HepG2 (cell line): ENCODE results near the gene EYA2. TPM values are rescaled to one million over a fixed set of nuclear protein-coding genes. Genes with fewer than 3 reads are reported as not detected.
A peak's percentile ranks its signal among the peaks of the same experiment; 100 is the strongest.

Source experiments
- CBFB ChIP-seq: sonication (generic); formaldehyde crosslinking; IDR thresholded peaks from 2 replicates; pipeline ENCODE4 v1.4.0; 2020; ENCODE audit warnings: missing genetic modification reagents
- CHCHD3 ChIP-seq: sonication (generic); formaldehyde crosslinking; IDR thresholded peaks from 2 replicates; pipeline ENCODE4 v1.8.0; 2022; ENCODE audit warnings: mild to moderate bottlenecking, missing genetic modification reagents, moderate library complexity
- FOXJ3 ChIP-seq: sonication (generic); formaldehyde crosslinking; IDR thresholded peaks from 2 replicates; pipeline ENCODE4 v1.4.0; 2020; ENCODE audit warnings: missing genetic modification reagents, mild to moderate bottlenecking, borderline replicate concordance
- HNRNPUL1 ChIP-seq: fragments of 200-400 bp; formaldehyde crosslinking; IDR thresholded peaks from 2 replicates; pipeline ENCODE4 v1.6.1; 2017; ENCODE audit warnings: low read depth, mild to moderate bottlenecking, low read length, moderate library complexity
- LCORL ChIP-seq, 2 experiments: fragments of 450-650 bp in 1 of 2; sonication (generic) in 1 of 2; formaldehyde crosslinking in 1 of 2; IDR thresholded peaks; 2 replicates each; pipeline versions ENCODE4 v1.5.0 to v1.6.1; 2017 to 2020; ENCODE audit warnings: antibody characterized with exemption in 1 of 2, missing genetic modification reagents in 1 of 2
- MBNL3 ChIP-seq: fragments of 250-450 bp; sonication (Bioruptor Pico); conservative IDR thresholded peaks from 2 replicates; pipeline ENCODE4 v1.8.0; 2022; ENCODE audit warnings: mild to moderate bottlenecking, inconsistent platforms
- MIER2 ChIP-seq: IDR thresholded peaks from 2 replicates; pipeline ENCODE4 v1.6.1; 2016; ENCODE audit warnings: missing biosample characterization, missing genetic modification reagents
- PPARG ChIP-seq: conservative IDR thresholded peaks from 2 replicates; pipeline ENCODE4 v1.6.1; 2016; ENCODE audit warnings: missing biosample characterization, missing genetic modification reagents
- SCMH1 ChIP-seq: sonication (generic); formaldehyde crosslinking; IDR thresholded peaks from 2 replicates; pipeline ENCODE4 v1.9.0; 2021; ENCODE audit warnings: missing genetic modification reagents, mild to moderate bottlenecking, borderline replicate concordance
- SETDB1 ChIP-seq: sonication (generic); formaldehyde crosslinking; IDR thresholded peaks from 2 replicates; pipeline ENCODE4 v1.5.1; 2020; ENCODE audit warnings: missing genetic modification reagents, mild to moderate bottlenecking, borderline replicate concordance
- SSRP1 ChIP-seq: IDR thresholded peaks from 2 replicates; pipeline ENCODE4 v1.6.1; 2016; ENCODE audit warnings: control low read depth
- ZBTB20 ChIP-seq: sonication (generic); formaldehyde crosslinking; IDR thresholded peaks from 2 replicates; pipeline ENCODE4 v1.8.1; 2023; ENCODE audit warnings: missing genetic modification reagents, low read depth, mild to moderate bottlenecking, borderline replicate concordance
- ZNF205 ChIP-seq: IDR thresholded peaks from 2 replicates; pipeline ENCODE4 v1.6.1; 2018; ENCODE audit warnings: missing biosample characterization, missing genetic modification reagents
- ZNF317 ChIP-seq: sonication (generic); formaldehyde crosslinking; IDR thresholded peaks from 2 replicates; pipeline ENCODE4 v1.5.0; 2020; ENCODE audit warnings: mild to moderate bottlenecking, missing genetic modification reagents
- ZNF446 ChIP-seq: sonication (generic); formaldehyde crosslinking; IDR thresholded peaks from 2 replicates; pipeline ENCODE4 v1.5.0; 2020; ENCODE audit warnings: mild to moderate bottlenecking, missing genetic modification reagents
- ZNF563 ChIP-seq: sonication (generic); formaldehyde crosslinking; IDR thresholded peaks from 2 replicates; pipeline ENCODE4 v1.8.0; 2022; ENCODE audit warnings: mild to moderate bottlenecking, moderate library complexity, missing genetic modification reagents
- ZNF572 ChIP-seq: sonication (generic); formaldehyde crosslinking; IDR thresholded peaks from 2 replicates; pipeline ENCODE4 v1.5.1; 2020; ENCODE audit warnings: mild to moderate bottlenecking, missing genetic modification reagents
- ZNF678 ChIP-seq: sonication (generic); formaldehyde crosslinking; IDR thresholded peaks from 2 replicates; pipeline ENCODE4 v1.4.0; 2020; ENCODE audit warnings: mild to moderate bottlenecking, missing genetic modification reagents
- ZNF780A ChIP-seq: sonication (generic); formaldehyde crosslinking; IDR thresholded peaks from 2 replicates; pipeline ENCODE4 v1.8.0; 2022; ENCODE audit warnings: mild to moderate bottlenecking, missing genetic modification reagents, moderate library complexity
- ZNF83 ChIP-seq: sonication (generic); formaldehyde crosslinking; IDR thresholded peaks from 2 replicates; pipeline ENCODE4 v1.4.0; 2020; ENCODE audit warnings: missing genetic modification reagents, mild to moderate bottlenecking, borderline replicate concordance
- ZSCAN25 ChIP-seq: sonication (generic); formaldehyde crosslinking; IDR thresholded peaks from 2 replicates; pipeline ENCODE4 v1.8.0; 2022; ENCODE audit warnings: mild to moderate bottlenecking, missing genetic modification reagents
- polyA plus RNA-seq, 8 experiments: library from polyadenylated mRNA; depleted of rRNA in 3 of 8; stranded (reverse) in 7 of 8; unstranded in 1 of 8; fragments of >200 nt; fragmentation: Illumina TruSeq in 4 of 8; extraction: Trizol in 4 of 8; gene quantifications; 2 replicates each; pipeline versions ENCODE4 v1.2.1 to v1.2.3, GENCODE V29; 2011 to 2016; ENCODE audit warnings: low read depth in 4 of 8, missing spikeins in 1 of 8, mixed read lengths in 1 of 8; ENCODE audit not compliant: insufficient read depth in 1 of 8
- total RNA-seq, 5 experiments: library from RNA; depleted of rRNA; stranded (reverse); fragments of >200 nt; fragmentation: Illumina TruSeq; extraction: Trizol; gene quantifications; 2 replicates each; pipeline ENCODE4 v1.2.3, GENCODE V29; 2016; ENCODE audit warnings: low read depth in 1 of 5
- TF ChIP-seq, protein P1 (sequence below): sonication (generic); formaldehyde crosslinking; IDR thresholded peaks from 2 replicates; pipeline ENCODE4 v1.5.1; 2020; ENCODE audit warnings: mild to moderate bottlenecking, missing genetic modification reagents, moderate library complexity
- TF ChIP-seq, protein P2 (sequence below): sonication (generic); formaldehyde crosslinking; IDR thresholded peaks from 2 replicates; pipeline ENCODE4 v1.5.1; 2020; ENCODE audit warnings: mild to moderate bottlenecking, missing genetic modification reagents, moderate library complexity
- TF ChIP-seq, protein P3 (sequence below): sonication (generic); formaldehyde crosslinking; IDR thresholded peaks from 2 replicates; pipeline ENCODE4 v1.8.1; 2023; ENCODE audit warnings: mild to moderate bottlenecking, missing genetic modification reagents

EYA2 gene
- total and polyA plus RNA-seq, 2 of the 13 experiments (the other 11 are each of a cell fraction or from before 2014, with no cell fraction given), result not detected

- TF ChIP-seq CHCHD3 (no peak), HNRNPUL1 (no peak), SSRP1 (CRISPR knock-in tag) (no peak), ZNF317 (no peak), ZBTB20 (peak; percentile 71; the same call in 1 of the 2 replicates), MIER2 (CRISPR knock-in tag) (peak; percentile 77), ZNF446 (CRISPR knock-in tag) (no peak), LCORL (IDR thresholded peaks at IDR 0.05) (0 out of 2 replicates have a peak, but pooled peaks have one; percentile 21), LCORL (CRISPR knock-in tag; IDR thresholded peaks at IDR 0.05) (peak; percentile 76), ZNF572 (CRISPR knock-in tag) (peak; percentile 92), SETDB1 (no peak), ZNF83 (CRISPR knock-in tag) (no peak), SCMH1 (CRISPR knock-in tag) (no peak), MBNL3 (CRISPR knock-in tag) (no peak), ZNF678 (CRISPR knock-in tag) (no peak), PPARG (CRISPR knock-in tag) (peak; percentile 52; the same call in 1 of the 2 replicates), ZNF563 (CRISPR knock-in tag) (no peak), ZSCAN25 (CRISPR knock-in tag) (peak; percentile 30), FOXJ3 (CRISPR knock-in tag) (no peak), CBFB (CRISPR knock-in tag) (peak; percentile 75; the same call in 1 of the 2 replicates), ZNF205 (CRISPR knock-in tag) (peak; percentile 72; the same call in 1 of the 2 replicates), ZNF780A (CRISPR knock-in tag) (no peak)
- TF ChIP-seq, protein P1, sequence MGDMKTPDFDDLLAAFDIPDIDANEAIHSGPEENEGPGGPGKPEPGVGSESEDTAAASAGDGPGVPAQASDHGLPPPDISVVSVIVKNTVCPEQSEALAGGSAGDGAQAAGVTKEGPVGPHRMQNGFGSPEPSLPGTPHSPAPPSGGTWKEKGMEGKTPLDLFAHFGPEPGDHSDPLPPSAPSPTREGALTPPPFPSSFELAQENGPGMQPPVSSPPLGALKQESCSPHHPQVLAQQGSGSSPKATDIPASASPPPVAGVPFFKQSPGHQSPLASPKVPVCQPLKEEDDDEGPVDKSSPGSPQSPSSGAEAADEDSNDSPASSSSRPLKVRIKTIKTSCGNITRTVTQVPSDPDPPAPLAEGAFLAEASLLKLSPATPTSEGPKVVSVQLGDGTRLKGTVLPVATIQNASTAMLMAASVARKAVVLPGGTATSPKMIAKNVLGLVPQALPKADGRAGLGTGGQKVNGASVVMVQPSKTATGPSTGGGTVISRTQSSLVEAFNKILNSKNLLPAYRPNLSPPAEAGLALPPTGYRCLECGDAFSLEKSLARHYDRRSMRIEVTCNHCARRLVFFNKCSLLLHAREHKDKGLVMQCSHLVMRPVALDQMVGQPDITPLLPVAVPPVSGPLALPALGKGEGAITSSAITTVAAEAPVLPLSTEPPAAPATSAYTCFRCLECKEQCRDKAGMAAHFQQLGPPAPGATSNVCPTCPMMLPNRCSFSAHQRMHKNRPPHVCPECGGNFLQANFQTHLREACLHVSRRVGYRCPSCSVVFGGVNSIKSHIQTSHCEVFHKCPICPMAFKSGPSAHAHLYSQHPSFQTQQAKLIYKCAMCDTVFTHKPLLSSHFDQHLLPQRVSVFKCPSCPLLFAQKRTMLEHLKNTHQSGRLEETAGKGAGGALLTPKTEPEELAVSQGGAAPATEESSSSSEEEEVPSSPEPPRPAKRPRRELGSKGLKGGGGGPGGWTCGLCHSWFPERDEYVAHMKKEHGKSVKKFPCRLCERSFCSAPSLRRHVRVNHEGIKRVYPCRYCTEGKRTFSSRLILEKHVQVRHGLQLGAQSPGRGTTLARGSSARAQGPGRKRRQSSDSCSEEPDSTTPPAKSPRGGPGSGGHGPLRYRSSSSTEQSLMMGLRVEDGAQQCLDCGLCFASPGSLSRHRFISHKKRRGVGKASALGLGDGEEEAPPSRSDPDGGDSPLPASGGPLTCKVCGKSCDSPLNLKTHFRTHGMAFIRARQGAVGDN, result peak; percentile 85
- TF ChIP-seq, protein P2, sequence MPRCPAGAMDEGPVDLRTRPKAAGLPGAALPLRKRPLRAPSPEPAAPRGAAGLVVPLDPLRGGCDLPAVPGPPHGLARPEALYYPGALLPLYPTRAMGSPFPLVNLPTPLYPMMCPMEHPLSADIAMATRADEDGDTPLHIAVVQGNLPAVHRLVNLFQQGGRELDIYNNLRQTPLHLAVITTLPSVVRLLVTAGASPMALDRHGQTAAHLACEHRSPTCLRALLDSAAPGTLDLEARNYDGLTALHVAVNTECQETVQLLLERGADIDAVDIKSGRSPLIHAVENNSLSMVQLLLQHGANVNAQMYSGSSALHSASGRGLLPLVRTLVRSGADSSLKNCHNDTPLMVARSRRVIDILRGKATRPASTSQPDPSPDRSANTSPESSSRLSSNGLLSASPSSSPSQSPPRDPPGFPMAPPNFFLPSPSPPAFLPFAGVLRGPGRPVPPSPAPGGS (CRISPR knock-in tag), result peak; percentile 34; the same call in 1 of the 2 replicates
- TF ChIP-seq, protein P3, sequence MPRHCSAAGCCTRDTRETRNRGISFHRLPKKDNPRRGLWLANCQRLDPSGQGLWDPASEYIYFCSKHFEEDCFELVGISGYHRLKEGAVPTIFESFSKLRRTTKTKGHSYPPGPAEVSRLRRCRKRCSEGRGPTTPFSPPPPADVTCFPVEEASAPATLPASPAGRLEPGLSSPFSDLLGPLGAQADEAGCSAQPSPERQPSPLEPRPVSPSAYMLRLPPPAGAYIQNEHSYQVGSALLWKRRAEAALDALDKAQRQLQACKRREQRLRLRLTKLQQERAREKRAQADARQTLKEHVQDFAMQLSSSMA, result no peak; the same call in 1 of the 2 replicates
These were observed 301.7 kb downstream of the EYA2 start (continued) for GRCh38 chr20:47196091-47197081.
